Measurements from ENCODE around the gene KATNB1.

DNA sequence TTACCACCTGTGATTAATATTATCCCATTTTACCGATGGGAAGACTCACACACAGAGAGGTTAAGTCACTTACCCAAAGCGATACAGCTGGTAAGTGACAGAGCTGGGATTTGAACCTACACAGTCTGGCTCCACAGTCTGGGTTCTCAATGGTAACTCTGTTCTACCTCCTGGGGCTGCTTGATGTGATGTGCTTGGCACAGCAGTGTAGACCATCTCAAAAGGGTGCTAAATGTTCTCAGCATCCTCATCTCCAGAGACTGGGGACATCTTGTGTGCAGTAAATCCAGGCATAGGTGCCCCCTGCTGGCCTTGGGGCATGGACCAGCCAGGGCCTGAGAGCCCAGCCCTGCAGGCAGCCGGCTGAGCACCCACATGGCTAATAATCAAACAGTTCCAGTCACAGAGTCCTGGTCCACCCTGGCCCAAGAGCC lies 15.4 kb upstream of the KATNB1 start:
- TF ChIP-seq, protein P1, sequence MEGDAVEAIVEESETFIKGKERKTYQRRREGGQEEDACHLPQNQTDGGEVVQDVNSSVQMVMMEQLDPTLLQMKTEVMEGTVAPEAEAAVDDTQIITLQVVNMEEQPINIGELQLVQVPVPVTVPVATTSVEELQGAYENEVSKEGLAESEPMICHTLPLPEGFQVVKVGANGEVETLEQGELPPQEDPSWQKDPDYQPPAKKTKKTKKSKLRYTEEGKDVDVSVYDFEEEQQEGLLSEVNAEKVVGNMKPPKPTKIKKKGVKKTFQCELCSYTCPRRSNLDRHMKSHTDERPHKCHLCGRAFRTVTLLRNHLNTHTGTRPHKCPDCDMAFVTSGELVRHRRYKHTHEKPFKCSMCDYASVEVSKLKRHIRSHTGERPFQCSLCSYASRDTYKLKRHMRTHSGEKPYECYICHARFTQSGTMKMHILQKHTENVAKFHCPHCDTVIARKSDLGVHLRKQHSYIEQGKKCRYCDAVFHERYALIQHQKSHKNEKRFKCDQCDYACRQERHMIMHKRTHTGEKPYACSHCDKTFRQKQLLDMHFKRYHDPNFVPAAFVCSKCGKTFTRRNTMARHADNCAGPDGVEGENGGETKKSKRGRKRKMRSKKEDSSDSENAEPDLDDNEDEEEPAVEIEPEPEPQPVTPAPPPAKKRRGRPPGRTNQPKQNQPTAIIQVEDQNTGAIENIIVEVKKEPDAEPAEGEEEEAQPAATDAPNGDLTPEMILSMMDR (IDR thresholded peaks at IDR 0.05; ENCODE audit: control extremely low read depth in 1 of 3, insufficient read depth in 1 of 3, low read depth in 1 of 3, low read length in 3 of 3), result peak; percentile 57 to 63 (median 61)
- TF ChIP-seq, protein P2, sequence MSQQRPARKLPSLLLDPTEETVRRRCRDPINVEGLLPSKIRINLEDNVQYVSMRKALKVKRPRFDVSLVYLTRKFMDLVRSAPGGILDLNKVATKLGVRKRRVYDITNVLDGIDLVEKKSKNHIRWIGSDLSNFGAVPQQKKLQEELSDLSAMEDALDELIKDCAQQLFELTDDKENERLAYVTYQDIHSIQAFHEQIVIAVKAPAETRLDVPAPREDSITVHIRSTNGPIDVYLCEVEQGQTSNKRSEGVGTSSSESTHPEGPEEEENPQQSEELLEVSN (IDR thresholded peaks at IDR 0.05), result no peak
- TF ChIP-seq CEBPB (IDR thresholded peaks at IDR 0.05; ENCODE audit: low read depth, low read length) (no peak), BCL11A (IDR thresholded peaks at IDR 0.05; ENCODE audit: low read depth in 2 of 2, low read length in 2 of 2) (no peak), POLR2AphosphoS5 (IDR thresholded peaks at IDR 0.05; ENCODE audit: low read depth, low read length) (no peak), EP300 (IDR thresholded peaks at IDR 0.05; ENCODE audit: borderline replicate concordance in 1 of 2, low read depth in 2 of 2, low read length in 2 of 2) (no peak), CREB1 (IDR thresholded peaks at IDR 0.05) (no peak), KDM5A (IDR thresholded peaks at IDR 0.05; ENCODE audit: low read length) (no peak)

Data from H1 (cell line).